ENCODE results near the gene FGR.

Gene FGR

GRCh38 chr1:27584453-27584852, 50.5 kb downstream of the FGR start:
- no peak overlapping the region for H3K27ac Mint-ChIP-seq
- TF ChIP-seq, protein P1, sequence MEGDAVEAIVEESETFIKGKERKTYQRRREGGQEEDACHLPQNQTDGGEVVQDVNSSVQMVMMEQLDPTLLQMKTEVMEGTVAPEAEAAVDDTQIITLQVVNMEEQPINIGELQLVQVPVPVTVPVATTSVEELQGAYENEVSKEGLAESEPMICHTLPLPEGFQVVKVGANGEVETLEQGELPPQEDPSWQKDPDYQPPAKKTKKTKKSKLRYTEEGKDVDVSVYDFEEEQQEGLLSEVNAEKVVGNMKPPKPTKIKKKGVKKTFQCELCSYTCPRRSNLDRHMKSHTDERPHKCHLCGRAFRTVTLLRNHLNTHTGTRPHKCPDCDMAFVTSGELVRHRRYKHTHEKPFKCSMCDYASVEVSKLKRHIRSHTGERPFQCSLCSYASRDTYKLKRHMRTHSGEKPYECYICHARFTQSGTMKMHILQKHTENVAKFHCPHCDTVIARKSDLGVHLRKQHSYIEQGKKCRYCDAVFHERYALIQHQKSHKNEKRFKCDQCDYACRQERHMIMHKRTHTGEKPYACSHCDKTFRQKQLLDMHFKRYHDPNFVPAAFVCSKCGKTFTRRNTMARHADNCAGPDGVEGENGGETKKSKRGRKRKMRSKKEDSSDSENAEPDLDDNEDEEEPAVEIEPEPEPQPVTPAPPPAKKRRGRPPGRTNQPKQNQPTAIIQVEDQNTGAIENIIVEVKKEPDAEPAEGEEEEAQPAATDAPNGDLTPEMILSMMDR (IDR thresholded peaks at IDR 0.05) = no peak
- H3K4me3 Mint-ChIP-seq = no peak overlapping the region
- no peaks in the 10 kb centered on the region for H3K9me3 Mint-ChIP-seq
- H3K4me1 Mint-ChIP-seq = peaks cover 41% of the 10 kb centered on the region
- H3K36me3 Mint-ChIP-seq (ENCODE audit: low read depth) = peaks cover 35% of the 10 kb centered on the region
- no peaks in the 10 kb centered on the region for H3K27me3 Mint-ChIP-seq (ENCODE audit: low read depth, poor library complexity)
- DNase-seq = no peak

- TF ChIP-seq, protein P1 (IDR thresholded peaks at IDR 0.05) = no peak
- peaks cover 35% of the 10 kb centered on the region for H3K36me3 Mint-ChIP-seq (ENCODE audit: low read depth)
- H3K9me3 Mint-ChIP-seq = no peaks in the 10 kb centered on the region
- DNase-seq = no peak
- H3K27ac Mint-ChIP-seq = peak overlapping the region; percentile 84
- no peak overlapping the region for H3K4me3 Mint-ChIP-seq
- peaks cover 47% of the 10 kb centered on the region for H3K4me1 Mint-ChIP-seq
- H3K27me3 Mint-ChIP-seq (ENCODE audit: low read depth, poor library complexity) = no peaks in the 10 kb centered on the region
Measured at GRCh38 chr1:27583479-27583878, 51.5 kb downstream of the FGR start.

DNA sequence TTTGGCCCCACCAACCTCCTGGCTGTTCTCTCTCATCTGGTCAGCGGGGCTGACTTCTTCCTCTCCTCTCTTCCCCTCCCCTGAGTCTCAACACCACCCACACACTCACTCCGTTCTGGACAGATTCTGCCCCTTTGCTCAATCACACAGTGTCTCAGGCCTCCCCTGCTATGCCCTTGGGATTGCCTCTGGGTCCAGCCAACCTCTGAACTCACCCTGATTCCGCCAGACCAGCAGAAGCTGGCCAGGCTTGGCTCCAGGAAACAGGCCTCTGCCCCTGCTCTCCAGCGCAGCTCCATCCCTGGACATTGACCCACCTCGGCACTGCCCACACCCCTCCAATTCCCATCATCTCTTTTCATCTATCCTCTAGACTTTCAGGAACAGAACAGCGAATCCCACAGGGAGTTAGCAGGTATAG, 53.2 kb downstream of the FGR start:
- DNase-seq = no peak
- peak overlapping the region; percentile 55 for H3K4me3 Mint-ChIP-seq
- H3K27ac Mint-ChIP-seq = peak overlapping the region; percentile 84
- TF ChIP-seq, protein P1 (IDR thresholded peaks at IDR 0.05) = no peak
- no peaks in the 10 kb centered on the region for H3K9me3 Mint-ChIP-seq
- H3K4me1 Mint-ChIP-seq = peaks cover 53% of the 10 kb centered on the region
- H3K36me3 Mint-ChIP-seq (ENCODE audit: low read depth) = peaks cover 35% of the 10 kb centered on the region
- H3K27me3 Mint-ChIP-seq (ENCODE audit: low read depth, poor library complexity) = no peaks in the 10 kb centered on the region

DNA sequence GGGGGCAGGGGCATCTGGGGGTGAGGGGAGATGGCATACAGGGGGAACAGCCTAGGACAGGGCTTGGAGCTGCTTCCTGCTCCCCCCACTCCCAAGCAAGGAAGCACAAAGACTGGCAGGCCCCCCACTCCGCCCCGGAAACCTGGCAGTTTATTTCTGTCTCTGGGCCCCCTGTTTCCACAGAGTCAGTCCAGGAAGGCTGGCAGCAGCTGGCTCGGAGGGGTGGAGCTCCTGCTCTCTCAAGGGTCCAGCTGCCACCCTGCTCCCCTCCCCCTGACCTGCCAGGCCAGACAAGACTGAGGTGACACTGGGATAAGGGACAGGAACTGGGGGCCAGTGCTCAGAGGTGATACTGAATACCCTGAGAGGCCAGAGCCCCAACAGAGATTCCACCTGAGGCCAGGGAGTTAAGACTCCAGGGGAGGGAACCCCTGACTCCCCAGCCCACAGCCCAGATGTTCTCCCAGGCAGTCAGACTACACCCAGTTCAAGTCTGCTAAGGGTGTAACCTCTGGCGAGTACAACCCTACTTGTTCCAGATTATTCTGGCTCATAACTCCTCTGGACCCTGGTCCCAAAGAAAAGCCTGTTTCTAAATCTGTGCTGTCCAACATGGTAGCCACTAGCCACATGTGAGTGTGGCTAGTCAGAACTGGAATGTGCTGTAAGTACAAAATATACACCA, 57.3 kb downstream of the FGR start:
- H3K9me3 Mint-ChIP-seq = no peaks in the 10 kb centered on the region
- TF ChIP-seq, protein P1 (IDR thresholded peaks at IDR 0.05) = no peak
- DNase-seq = no peak
- H3K36me3 Mint-ChIP-seq (ENCODE audit: low read depth) = peaks cover 18% of the 10 kb centered on the region
- H3K4me1 Mint-ChIP-seq = peaks cover 70% of the 10 kb centered on the region
- H3K27me3 Mint-ChIP-seq (ENCODE audit: low read depth, poor library complexity) = no peaks in the 10 kb centered on the region
- no peak overlapping the region for H3K4me3 Mint-ChIP-seq
- no peak overlapping the region for H3K27ac Mint-ChIP-seq

GRCh38 chr1:27576806-27577227, 58.2 kb downstream of the FGR start:
- Mint-ChIP-seq H3K4me1 (peaks cover 70% of the 10 kb centered on the region), H3K4me3 (peak overlapping the region; percentile 46)
- TF ChIP-seq, protein P1 (IDR thresholded peaks at IDR 0.05) = no peak

GRCh38 chr1:27575840-27576331, 59.1 kb downstream of the FGR start:
- H3K27me3 Mint-ChIP-seq (ENCODE audit: low read depth, poor library complexity) = no peaks in the 10 kb centered on the region
- peaks cover 4% of the 10 kb centered on the region for H3K36me3 Mint-ChIP-seq (ENCODE audit: low read depth)
- TF ChIP-seq, protein P1 (IDR thresholded peaks at IDR 0.05) = no peak
- no peaks in the 10 kb centered on the region for H3K9me3 Mint-ChIP-seq
- peaks cover 71% of the 10 kb centered on the region for H3K4me1 Mint-ChIP-seq
- peak overlapping the region; percentile 95 for H3K27ac Mint-ChIP-seq
- H3K4me3 Mint-ChIP-seq = peak overlapping the region; percentile 46
- peak; percentile 71 for DNase-seq

More at GRCh38 chr1:27576806-27577227, 58.2 kb downstream of the FGR start:
- no peak for DNase-seq
- no peaks in the 10 kb centered on the region for H3K9me3 Mint-ChIP-seq
- peak overlapping the region; percentile 95 for H3K27ac Mint-ChIP-seq
- no peaks in the 10 kb centered on the region for H3K27me3 Mint-ChIP-seq (ENCODE audit: low read depth, poor library complexity)
- peaks cover 10% of the 10 kb centered on the region for H3K36me3 Mint-ChIP-seq (ENCODE audit: low read depth)
